Skeletal muscle tissue (tissue), 4 donors: Measurements from ENCODE around the gene MTSS2. TPM values are rescaled to one million over a fixed set of nuclear protein-coding genes. Genes with fewer than 3 reads are reported as not detected.

Experiments used
- H3K27ac ChIP-seq: one replicate; pipeline ENCODE4 v1.7.0; 2013; ENCODE audit warnings: mild to moderate bottlenecking, low read depth, low read length, inconsistent platforms
- H3K27me3 ChIP-seq, 3 donors: one replicate each; pipeline ENCODE4 v1.7.0; 2013; ENCODE audit warnings: low read length in 3 of 3; ENCODE audit not compliant: control insufficient read depth in 3 of 3, insufficient read depth in 3 of 3
- H3K36me3 ChIP-seq, 3 donors: one replicate each; pipeline ENCODE4 v1.7.0; 2013; ENCODE audit warnings: low read length in 3 of 3; ENCODE audit not compliant: control insufficient read depth in 3 of 3, insufficient read depth in 3 of 3
- H3K4me1 ChIP-seq, 3 donors: one replicate each; pipeline ENCODE4 v1.7.0; 2013; ENCODE audit warnings: low read length in 3 of 3, mild to moderate bottlenecking in 3 of 3; ENCODE audit not compliant: control insufficient read depth in 3 of 3, insufficient read depth in 3 of 3
- H3K4me3 ChIP-seq, 3 donors: one replicate each; pipeline ENCODE4 v1.7.0; 2013; ENCODE audit warnings: low read length in 3 of 3
- H3K9ac ChIP-seq, 3 donors: one replicate each; pipeline ENCODE4 v1.7.0; 2013; ENCODE audit warnings: low read length in 3 of 3, mild to moderate bottlenecking in 3 of 3, moderate library complexity in 2 of 3, low read depth in 1 of 3
- H3K9me3 ChIP-seq, 3 donors: one replicate each; pipeline ENCODE4 v1.7.0; 2013; ENCODE audit warnings: low read length in 3 of 3; ENCODE audit not compliant: control insufficient read depth in 3 of 3
- total RNA-seq: library from RNA; depleted of rRNA; stranded (reverse); fragments of >200 nt; gene quantifications from one replicate; pipeline ENCODE4 v1.2.3, GENCODE V29; 2014
- donor health status: Osteomylitis.

The MTSS2 gene
- total RNA-seq, 1 donor from 2014 or later = 18.8 TPM

GRCh38 chr16:70701596-70701995 is 15.7 kb upstream of the MTSS2 start:
- Histone ChIP-seq H3K4me1 (peaks cover 68 to 99% (median 85%) of the 10 kb centered on the region in 3 donors), H3K9me3 (no peaks in the 10 kb centered on the region), H3K27ac (peak overlapping the region; percentile 90), H3K9ac (no peak overlapping the region), H3K36me3 (no peaks in the 10 kb centered on the region), H3K27me3 (no peaks in the 10 kb centered on the region), H3K4me3 (no peak overlapping the region)

- Histone ChIP-seq H3K36me3 (no peaks in the 10 kb centered on the region), H3K4me3 (no peak overlapping the region), H3K9me3 (no peaks in the 10 kb centered on the region), H3K27ac (peak overlapping the region; percentile 90), H3K27me3 (no peaks in the 10 kb centered on the region), H3K4me1 (peaks cover 72 to 99% (median 87%) of the 10 kb centered on the region in 3 donors), H3K9ac (peak overlapping the region in 2 of 3 donors; percentile 33 to 62)
These were observed 15.2 kb upstream of the MTSS2 start for GRCh38 chr16:70701036-70701435.

- no peaks in the 10 kb centered on the region for H3K36me3 ChIP-seq
- H3K4me3 ChIP-seq = no peak overlapping the region
- peaks cover 79 to 100% (median 94%) of the 10 kb centered on the region in 3 donors for H3K4me1 ChIP-seq
- peak overlapping the region; percentile 90 for H3K27ac ChIP-seq
- H3K9ac ChIP-seq = peak overlapping the region; percentile 58 to 62 (median 61)
- no peaks in the 10 kb centered on the region for H3K27me3 ChIP-seq
- H3K9me3 ChIP-seq = no peaks in the 10 kb centered on the region
These were observed 14.5 kb upstream of the MTSS2 start for GRCh38 chr16:70700101-70701020.

- peak overlapping the region; percentile 3 to 58 (median 21) for H3K9ac ChIP-seq
- no peaks in the 10 kb centered on the region for H3K27me3 ChIP-seq
- no peaks in the 10 kb centered on the region for H3K9me3 ChIP-seq
- H3K36me3 ChIP-seq = no peaks in the 10 kb centered on the region
- H3K27ac ChIP-seq = peak overlapping the region; percentile 90
- no peak overlapping the region for H3K4me3 ChIP-seq
- H3K4me1 ChIP-seq = peaks cover 86 to 100% (median 98%) of the 10 kb centered on the region in 3 donors
These were observed 13.8 kb upstream of the MTSS2 start for GRCh38 chr16:70699696-70700095.

GRCh38 chr16:70698901-70699300 is 13.0 kb upstream of the MTSS2 start:
- H3K27me3 ChIP-seq = no peaks in the 10 kb centered on the region
- H3K9ac ChIP-seq = no peak overlapping the region
- H3K36me3 ChIP-seq = no peaks in the 10 kb centered on the region
- H3K9me3 ChIP-seq = no peaks in the 10 kb centered on the region
- peaks cover 91 to 100% (median 98%) of the 10 kb centered on the region in 3 donors for H3K4me1 ChIP-seq
- H3K27ac ChIP-seq = peak overlapping the region; percentile 22
- H3K4me3 ChIP-seq = no peak overlapping the region

- no peak overlapping the region for H3K27ac ChIP-seq
- H3K9me3 ChIP-seq = no peaks in the 10 kb centered on the region
- no peaks in the 10 kb centered on the region for H3K27me3 ChIP-seq
- H3K4me1 ChIP-seq = peaks cover 91 to 100% (median 98%) of the 10 kb centered on the region in 3 donors
- peak overlapping the region in 2 of 3 donors; percentile 53 to 60 for H3K9ac ChIP-seq
- no peaks in the 10 kb centered on the region for H3K36me3 ChIP-seq
- H3K4me3 ChIP-seq = no peak overlapping the region
These were observed 11.8 kb upstream of the MTSS2 start for GRCh38 chr16:70697594-70698170.

- Histone ChIP-seq H3K9me3 (no peaks in the 10 kb centered on the region), H3K36me3 (no peaks in the 10 kb centered on the region), H3K9ac (peak overlapping the region in 2 of 3 donors; percentile 53 to 60), H3K4me1 (peaks cover 92 to 100% (median 98%) of the 10 kb centered on the region in 3 donors), H3K27me3 (no peaks in the 10 kb centered on the region), H3K27ac (peak overlapping the region; percentile 96), H3K4me3 (no peak overlapping the region)
These were observed 11.2 kb upstream of the MTSS2 start for GRCh38 chr16:70696952-70697593.

GRCh38 chr16:70696355-70696754 is 10.5 kb upstream of the MTSS2 start:
- Histone ChIP-seq H3K9me3 (no peaks in the 10 kb centered on the region), H3K4me1 (peaks cover 92 to 100% (median 98%) of the 10 kb centered on the region in 3 donors), H3K4me3 (no peak overlapping the region), H3K9ac (peak overlapping the region in 1 of 3 donors; percentile 60), H3K27me3 (no peaks in the 10 kb centered on the region), H3K27ac (peak overlapping the region; percentile 96), H3K36me3 (no peaks in the 10 kb centered on the region)

GRCh38 chr16:70695331-70696070 is 9.6 kb upstream of the MTSS2 start:
- peak overlapping the region in 2 of 3 donors; percentile 53 to 76 for H3K9ac ChIP-seq
- peak overlapping the region; percentile 96 for H3K27ac ChIP-seq
- H3K36me3 ChIP-seq = no peaks in the 10 kb centered on the region
- H3K4me3 ChIP-seq = peak overlapping the region in 2 of 3 donors; percentile 13 to 36
- H3K27me3 ChIP-seq = no peaks in the 10 kb centered on the region
- H3K4me1 ChIP-seq = peaks cover 92 to 100% (median 98%) of the 10 kb centered on the region in 3 donors
- no peaks in the 10 kb centered on the region for H3K9me3 ChIP-seq
